ENCODE results near the gene RERE. TPM values are rescaled to one million over a fixed set of nuclear protein-coding genes. Genes with fewer than 3 reads are reported as not detected.
A peak's percentile ranks its signal among the peaks of the same experiment; 100 is the strongest.

RERE gene
- total and polyA plus RNA-seq, 2 experiments from 2014 or later = 148 to 170 TPM

- no peaks in the 10 kb centered on the region for H3K27me3 ChIP-seq (ENCODE audit: insufficient read depth)
- H3K4me1 Mint-ChIP-seq = no peaks in the 10 kb centered on the region; the same call in 2 of the 3 replicates
- no peak overlapping the region for H3K27ac ChIP-seq (ENCODE audit: low read depth)
- no peaks in the 10 kb centered on the region; the same call in 2 of the 3 replicates for H3K36me3 Mint-ChIP-seq (ENCODE audit: low read depth)
- ATAC-seq = peak; percentile 17; the same call in 2 of the 3 replicates
- H3K36me3 ChIP-seq (ENCODE audit: insufficient read depth) = no peaks in the 10 kb centered on the region
- no peaks in the 10 kb centered on the region for H3K79me2 ChIP-seq (replicated peaks; ENCODE audit: insufficient read depth)
- no peak overlapping the region for H3K4me2 ChIP-seq
- H3K9me3 Mint-ChIP-seq = no peaks in the 10 kb centered on the region
- no peak overlapping the region for H2AFZ ChIP-seq
- H3K4me3 Mint-ChIP-seq = no peak overlapping the region
- H3K9me2 ChIP-seq (ENCODE audit: insufficient read depth) = no peaks in the 10 kb centered on the region
- H3K27ac Mint-ChIP-seq = no peak overlapping the region
- H3K27me3 Mint-ChIP-seq (ENCODE audit: insufficient read depth, low read depth, poor library complexity) = peaks cover 8% of the 10 kb centered on the region
- no peak for DNase-seq (ENCODE audit: low spot score)
- no peak overlapping the region for H3K4me3 ChIP-seq
- TF ChIP-seq CTCF (conservative IDR thresholded peaks at IDR 0.05; ENCODE audit: low read depth in 2 of 2) = no peak
- TF ChIP-seq STAT1 (IDR thresholded peaks at IDR 0.05; ENCODE audit: unreplicated experiment) = no peak
- TF ChIP-seq ETS1 (IDR thresholded peaks at IDR 0.05) = no peak
- TF ChIP-seq JUNB (IDR thresholded peaks at IDR 0.05; ENCODE audit: unreplicated experiment) = no peak
- TF ChIP-seq ZNF114 (CRISPR knock-in tag; IDR thresholded peaks at IDR 0.05) = no peak
- TF ChIP-seq REST (IDR thresholded peaks at IDR 0.05; ENCODE audit: unreplicated experiment) = no peak
- TF ChIP-seq CREB1 (CRISPR knock-in tag; IDR thresholded peaks at IDR 0.05; ENCODE audit: low read depth) = no peak
- no peak for TF ChIP-seq POLR2AphosphoS5 (IDR thresholded peaks at IDR 0.05; ENCODE audit: low read depth)
- TF ChIP-seq EZH2 (IDR thresholded peaks at IDR 0.05; ENCODE audit: low read depth, unreplicated experiment) = no peak
- no peak for TF ChIP-seq NANOG (IDR thresholded peaks at IDR 0.05; ENCODE audit: borderline replicate concordance)
- no peak for TF ChIP-seq EZH2phosphoT487 (IDR thresholded peaks at IDR 0.05; ENCODE audit: unreplicated experiment)
- no peak for TF ChIP-seq ZNF331 (CRISPR knock-in tag; IDR thresholded peaks at IDR 0.05; ENCODE audit: low read depth)
- TF ChIP-seq ZNF462 (CRISPR knock-in tag; IDR thresholded peaks at IDR 0.05) = no peak
- no peaks in the 10 kb centered on the region for H3K4me1 ChIP-seq (ENCODE audit: insufficient read depth)
- no peaks in the 10 kb centered on the region for H3F3A ChIP-seq (replicated peaks; ENCODE audit: low read depth)
- no peaks in the 10 kb centered on the region for H4K20me1 ChIP-seq (replicated peaks; ENCODE audit: insufficient read depth)
Observed at GRCh38 chr1:8329858-8330257, 487.6 kb downstream of the RERE start.
